SK-N-SH (cell line): Measurements from ENCODE around the gene TIGD6.

ENCODE experiments used
- CHD2 ChIP-seq: fragments of 150-350 bp; IDR thresholded peaks from 2 replicates; pipeline ENCODE4 v1.6.1; 2018; ENCODE audit warnings: low read length; ENCODE audit not compliant: partially characterized antibody
- POLR2AphosphoS5 ChIP-seq: IDR thresholded peaks from 2 replicates; pipeline ENCODE4 v1.6.1; 2012; ENCODE audit warnings: low read depth, low read length
- RAD21 ChIP-seq: IDR thresholded peaks from 2 replicates; pipeline ENCODE4 v1.6.1; 2012; ENCODE audit warnings: mild to moderate bottlenecking, low read length

GRCh38 chr5:150009671-150010387 lies 9.4 kb upstream of the TIGD6 start:
- TF ChIP-seq RAD21 (no peak), CHD2 (no peak), POLR2AphosphoS5 (no peak)
